Colon (tissue), 2 donors: ENCODE measurements around the gene PTPRQ.
"Not testable (repeated sequence)": the region's sequence is repeated elsewhere in the genome, so short reads cannot be mapped to it uniquely, and the experiment has no call there.

Source experiments
- FAIRE-seq: peaks from 2 replicates; lab custom pipeline; 2012; peaks lifted over from hg19 to GRCh38; lab: Jason Lieb, UNC
- donor health status: control.
- donor health status: control.

PTPRQ gene, protein sequence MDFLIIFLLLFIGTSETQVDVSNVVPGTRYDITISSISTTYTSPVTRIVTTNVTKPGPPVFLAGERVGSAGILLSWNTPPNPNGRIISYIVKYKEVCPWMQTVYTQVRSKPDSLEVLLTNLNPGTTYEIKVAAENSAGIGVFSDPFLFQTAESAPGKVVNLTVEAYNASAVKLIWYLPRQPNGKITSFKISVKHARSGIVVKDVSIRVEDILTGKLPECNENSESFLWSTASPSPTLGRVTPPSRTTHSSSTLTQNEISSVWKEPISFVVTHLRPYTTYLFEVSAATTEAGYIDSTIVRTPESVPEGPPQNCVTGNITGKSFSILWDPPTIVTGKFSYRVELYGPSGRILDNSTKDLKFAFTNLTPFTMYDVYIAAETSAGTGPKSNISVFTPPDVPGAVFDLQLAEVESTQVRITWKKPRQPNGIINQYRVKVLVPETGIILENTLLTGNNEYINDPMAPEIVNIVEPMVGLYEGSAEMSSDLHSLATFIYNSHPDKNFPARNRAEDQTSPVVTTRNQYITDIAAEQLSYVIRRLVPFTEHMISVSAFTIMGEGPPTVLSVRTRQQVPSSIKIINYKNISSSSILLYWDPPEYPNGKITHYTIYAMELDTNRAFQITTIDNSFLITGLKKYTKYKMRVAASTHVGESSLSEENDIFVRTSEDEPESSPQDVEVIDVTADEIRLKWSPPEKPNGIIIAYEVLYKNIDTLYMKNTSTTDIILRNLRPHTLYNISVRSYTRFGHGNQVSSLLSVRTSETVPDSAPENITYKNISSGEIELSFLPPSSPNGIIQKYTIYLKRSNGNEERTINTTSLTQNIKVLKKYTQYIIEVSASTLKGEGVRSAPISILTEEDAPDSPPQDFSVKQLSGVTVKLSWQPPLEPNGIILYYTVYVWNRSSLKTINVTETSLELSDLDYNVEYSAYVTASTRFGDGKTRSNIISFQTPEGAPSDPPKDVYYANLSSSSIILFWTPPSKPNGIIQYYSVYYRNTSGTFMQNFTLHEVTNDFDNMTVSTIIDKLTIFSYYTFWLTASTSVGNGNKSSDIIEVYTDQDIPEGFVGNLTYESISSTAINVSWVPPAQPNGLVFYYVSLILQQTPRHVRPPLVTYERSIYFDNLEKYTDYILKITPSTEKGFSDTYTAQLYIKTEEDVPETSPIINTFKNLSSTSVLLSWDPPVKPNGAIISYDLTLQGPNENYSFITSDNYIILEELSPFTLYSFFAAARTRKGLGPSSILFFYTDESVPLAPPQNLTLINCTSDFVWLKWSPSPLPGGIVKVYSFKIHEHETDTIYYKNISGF (N-terminal part only)

DNA sequence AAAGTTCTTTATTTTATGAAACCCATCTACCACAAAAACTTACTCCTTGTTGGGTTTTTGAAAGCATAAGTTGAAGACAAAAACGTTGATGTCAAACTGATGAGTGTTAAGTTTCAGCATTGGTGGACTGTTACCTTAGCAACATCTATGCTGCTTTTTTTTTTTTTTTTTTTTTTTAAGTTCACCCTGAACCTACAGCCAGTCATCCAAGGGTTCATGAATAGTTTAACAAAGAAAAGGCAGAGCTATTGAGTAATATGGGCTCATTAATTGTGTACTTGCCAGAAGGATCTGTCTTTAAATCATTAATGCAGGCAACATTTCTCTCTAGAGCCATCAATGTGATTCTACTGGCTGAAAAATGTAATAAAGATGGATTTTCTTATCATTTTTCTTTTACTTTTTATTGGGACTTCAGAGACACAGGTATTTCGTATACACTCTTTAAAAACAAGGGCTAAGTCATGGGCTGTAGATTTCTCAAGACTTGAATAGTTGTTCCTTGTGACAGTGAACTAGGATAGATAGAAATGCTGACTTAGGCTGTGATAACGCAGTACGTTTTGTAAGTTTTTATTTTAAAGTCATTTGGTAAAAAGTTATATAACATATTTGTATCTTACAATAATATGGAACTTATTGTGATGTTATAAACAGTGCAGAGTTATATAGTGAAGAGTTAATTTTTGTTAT, at the start of gene PTPRQ:
PTPRQ (plus strand) TSS at position 262 of the 693 bp plus-strand sequence; CDS start at position 373, 111 bp downstream.
- FAIRE-seq: no peak

DNA sequence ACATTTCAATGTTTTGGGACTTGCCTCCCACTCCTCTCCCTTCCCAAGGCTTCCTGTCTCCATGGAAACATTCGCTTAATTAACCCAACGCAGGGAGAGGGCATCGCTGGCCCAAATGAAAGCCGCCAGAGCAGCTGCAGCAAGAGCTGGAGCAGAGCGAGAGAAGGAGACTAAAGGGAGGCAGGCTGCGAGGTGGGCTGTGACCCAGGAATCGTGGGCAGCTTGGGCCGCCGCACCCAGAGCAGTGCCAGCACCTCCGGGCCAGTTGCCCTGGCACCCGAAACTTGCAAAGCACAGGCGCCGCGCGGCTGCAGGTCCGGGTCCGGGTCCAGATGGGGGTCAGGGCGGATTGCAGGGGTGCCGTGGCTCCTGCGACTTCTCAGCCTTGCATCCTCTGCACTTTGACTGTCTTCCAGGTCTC, 43.5 kb upstream of the PTPRQ start:
- FAIRE-seq: no peak

DNA sequence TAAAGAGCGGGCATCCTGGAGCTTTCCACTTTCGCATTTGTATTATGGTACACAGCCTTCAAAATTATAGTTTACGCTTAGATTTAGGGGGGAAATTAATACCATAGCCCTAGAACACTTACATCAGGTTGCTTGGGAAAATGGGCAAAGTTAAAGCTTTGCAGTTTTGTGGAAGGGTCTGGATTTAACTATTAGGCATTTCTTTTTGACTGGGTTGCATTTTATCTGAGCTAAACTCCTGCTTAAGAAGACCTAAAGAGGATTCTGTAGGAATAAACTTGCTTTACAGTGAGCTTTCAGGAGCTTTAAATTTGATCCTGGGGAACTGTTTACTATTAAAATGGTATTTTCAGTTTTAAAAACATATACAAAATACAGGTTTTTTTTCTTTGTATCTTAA, 42.8 kb upstream of the PTPRQ start:
- no peak for FAIRE-seq

DNA sequence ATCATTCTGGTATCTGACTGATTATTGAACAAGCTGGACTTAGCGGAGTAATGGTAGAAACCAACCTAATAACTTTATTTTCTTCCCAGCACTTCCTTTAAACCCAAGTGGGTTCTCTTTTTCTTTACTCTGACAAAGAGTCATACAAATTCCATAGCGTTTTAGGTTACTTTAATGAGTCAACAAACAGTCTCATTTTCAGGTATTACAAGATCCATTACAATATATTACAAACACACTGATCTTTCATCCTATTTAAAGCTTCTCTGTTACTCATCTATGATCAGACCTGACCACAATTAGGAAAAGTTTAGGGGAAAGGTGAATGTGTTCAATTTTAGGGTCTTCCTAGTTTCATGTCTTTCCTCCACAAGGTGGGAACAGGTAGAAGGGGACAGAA, 39.4 kb upstream of the PTPRQ start:
- FAIRE-seq: no peak

DNA sequence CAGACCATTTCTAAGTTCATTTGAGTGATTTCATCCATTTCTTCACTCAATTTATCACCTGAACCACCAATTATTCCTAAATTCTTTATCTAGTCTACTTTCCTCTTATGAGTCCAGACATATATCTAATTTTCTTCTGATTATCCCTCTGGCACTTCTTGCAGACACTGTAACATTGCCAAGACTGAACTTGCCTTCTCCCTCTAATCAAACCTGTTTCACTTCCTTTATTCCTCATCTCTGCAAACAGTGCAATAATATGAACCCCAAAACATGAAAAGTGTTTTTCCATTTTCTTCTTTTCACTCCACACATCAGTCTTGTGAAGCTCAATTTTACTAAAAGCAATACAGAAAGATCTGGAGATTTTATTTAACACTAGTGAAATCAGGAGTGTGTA, 37.8 kb upstream of the PTPRQ start:
- FAIRE-seq: no peak

DNA sequence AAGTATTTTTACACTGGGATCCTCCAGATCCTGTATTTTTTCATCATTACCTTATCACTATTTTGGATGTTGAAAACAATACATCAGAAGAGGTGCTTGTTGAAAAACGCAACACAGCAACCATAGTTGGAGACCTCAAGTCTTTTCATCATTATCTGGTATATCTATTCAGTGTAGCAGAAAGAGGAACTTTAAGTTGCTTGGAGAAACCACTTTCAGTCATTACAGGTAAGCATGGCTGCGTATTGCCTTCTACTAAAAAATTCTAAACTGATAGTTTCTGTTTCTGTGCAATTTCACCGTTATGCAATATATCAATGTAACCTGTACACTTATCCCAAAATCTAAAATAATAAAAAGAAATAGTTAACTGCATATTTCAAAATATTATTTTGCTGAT, 32.2 kb upstream of the PTPRQ start:
- FAIRE-seq: no peak

DNA sequence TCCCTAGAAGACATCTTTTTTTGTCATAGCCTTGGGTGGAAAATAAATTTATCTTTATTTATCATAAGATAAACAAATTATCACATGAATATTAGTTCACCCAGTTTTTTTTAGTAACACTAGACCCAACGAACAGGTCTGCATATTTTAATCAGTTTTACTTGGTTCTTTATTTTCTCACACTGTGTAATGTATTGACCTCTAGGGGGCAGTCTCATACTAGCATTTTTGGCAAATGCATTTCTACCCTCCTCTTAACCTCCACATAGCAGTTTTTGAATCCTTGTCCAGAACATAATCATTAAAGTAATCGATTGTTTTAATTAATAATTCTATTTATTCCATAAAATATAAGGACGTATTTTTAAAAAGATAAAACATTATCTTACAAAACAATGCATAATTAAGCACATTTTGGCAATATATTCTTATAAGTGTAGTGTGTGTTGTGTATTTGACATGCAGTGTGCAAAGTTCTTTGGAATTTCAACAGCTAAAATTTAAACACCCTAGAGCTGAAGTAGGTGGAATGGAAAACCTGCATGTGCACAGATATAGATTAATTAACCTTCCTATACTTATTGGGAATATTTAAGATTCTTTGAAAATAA, 31.6 kb upstream of the PTPRQ start:
- peak; percentile 36 for FAIRE-seq

DNA sequence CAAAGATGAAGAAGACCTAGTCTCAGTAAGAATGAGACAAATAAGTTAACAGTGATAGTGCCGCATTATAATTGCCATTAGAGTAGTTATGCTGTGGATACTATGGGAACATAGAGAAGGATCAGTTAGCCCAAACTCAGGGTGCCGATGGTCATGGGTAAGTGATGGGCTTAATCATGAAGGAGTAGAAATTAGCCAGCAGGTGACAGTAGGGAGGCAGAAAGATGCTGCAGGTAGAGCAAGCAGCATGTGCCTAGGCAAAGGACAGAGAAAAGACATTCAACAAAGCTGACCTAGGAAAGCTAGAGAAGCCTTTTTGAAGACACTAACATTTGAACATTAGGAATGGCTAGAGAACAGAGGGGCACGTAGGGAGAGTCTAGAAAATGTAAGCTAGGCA, 30.6 kb upstream of the PTPRQ start:
- no peak for FAIRE-seq

DNA sequence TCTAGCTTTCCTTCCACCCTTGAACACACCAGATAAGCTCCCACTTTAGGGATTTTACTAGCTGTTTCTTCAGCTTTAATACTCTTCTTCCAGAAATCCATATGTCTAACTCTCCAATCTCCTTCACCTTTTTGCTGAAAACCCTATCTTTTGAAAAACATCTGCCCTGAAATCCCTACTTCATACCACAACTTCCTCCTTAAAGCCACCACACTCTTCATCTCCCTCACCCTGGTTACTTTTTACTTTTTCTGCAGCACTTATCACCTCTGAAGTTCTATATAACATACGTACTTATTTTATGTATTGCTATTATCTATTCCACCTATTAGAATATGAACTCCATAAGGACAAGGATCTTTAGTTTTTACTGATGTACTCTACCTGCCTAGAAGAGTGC, 28.6 kb upstream of the PTPRQ start:
- FAIRE-seq: no peak

DNA sequence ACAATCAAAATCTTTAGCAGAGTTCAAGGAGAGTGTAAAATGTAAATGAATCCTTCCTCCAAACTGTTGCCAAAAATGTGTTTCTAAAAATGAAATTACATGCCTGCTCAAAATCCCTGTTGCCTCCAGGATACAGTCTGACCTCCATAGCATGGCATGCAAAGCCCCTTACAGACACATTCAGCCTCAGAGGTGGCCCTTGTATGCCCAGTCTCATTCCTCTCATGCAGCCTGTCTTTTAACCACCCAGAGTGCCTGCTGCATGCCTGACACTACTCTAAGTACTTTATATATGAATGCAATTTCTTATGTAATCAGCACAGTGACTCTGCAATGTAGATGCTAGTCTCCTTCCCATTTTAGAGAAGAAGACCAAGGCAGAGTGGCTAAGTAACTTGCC, 24.4 kb upstream of the PTPRQ start:
- no peak for FAIRE-seq

DNA sequence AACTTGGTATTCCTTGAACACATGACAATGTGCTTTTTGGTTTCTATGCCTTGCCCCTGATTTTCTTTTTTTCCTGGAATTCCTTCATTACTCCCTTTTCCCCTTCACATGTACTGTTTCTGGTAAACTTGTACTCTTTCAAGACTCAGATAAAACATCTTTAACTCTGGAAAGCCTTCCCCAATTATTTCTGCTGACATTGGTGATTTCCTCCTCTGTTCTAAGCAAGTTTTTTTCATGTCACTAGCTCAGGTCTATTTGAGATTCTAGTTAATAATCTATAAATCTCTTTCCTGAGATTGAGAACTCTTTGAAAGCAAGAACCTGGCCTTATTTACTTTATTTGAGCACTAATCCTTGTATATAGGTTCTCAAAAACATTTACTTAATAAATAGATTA, 24.0 kb upstream of the PTPRQ start:
- FAIRE-seq: no peak

DNA sequence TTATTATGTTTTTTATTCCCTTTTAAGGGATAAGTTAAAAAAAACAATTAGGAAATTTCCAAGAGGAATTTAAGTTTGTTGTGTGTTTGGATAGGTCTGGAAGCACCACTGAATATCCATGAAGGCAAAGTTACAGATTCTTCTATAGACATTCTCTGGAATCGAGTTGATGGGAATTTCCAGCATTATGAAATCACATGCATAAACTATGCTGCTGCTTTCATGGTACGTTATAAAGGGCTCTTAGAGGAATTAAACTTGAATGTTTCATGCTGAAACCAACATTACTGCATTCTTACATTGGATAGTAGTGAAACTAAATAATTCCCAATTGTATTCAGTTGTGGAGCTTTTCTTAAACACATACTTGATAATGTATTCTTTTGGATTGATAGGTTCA, 21.5 kb upstream of the PTPRQ start:
- no peak for FAIRE-seq

DNA sequence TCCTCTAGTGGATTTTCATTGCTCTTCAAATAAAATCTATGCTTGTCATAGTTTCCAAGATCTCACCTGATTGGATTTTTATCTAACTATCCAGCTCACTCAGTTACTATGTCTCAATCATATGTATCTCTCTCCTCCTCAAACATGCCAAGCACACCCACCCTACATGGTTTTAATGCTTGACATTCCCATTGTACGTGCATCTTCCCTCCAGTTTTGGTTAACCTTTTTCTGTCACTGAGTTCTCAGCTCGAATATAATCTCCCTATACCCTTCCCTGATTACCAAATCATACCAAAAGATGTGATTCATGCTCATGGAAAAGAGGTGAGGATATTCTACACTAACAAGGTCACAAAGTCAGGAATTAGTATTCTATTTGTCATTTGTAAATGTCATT, 12.0 kb upstream of the PTPRQ start:
- no peak for FAIRE-seq

DNA sequence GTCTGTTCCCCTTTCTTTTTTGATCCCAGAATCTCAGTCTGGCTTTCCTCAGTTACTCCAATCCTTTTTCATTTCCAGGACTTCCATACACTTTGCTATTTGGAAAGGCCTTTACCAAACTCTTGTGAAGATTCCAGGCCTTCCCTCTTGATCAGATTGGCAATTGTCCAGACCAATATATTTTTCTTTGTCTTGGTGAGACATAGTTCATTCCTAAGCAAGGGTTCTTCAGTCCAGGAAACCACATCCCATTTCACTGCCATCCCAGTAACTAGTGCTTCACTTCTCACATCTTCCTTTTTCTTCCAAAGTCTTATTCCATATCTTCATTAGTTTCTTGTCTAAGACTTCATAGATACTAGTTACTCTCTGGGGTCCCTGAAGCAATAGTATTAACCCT, 2.1 kb upstream of the PTPRQ start:
- FAIRE-seq: no peak

DNA sequence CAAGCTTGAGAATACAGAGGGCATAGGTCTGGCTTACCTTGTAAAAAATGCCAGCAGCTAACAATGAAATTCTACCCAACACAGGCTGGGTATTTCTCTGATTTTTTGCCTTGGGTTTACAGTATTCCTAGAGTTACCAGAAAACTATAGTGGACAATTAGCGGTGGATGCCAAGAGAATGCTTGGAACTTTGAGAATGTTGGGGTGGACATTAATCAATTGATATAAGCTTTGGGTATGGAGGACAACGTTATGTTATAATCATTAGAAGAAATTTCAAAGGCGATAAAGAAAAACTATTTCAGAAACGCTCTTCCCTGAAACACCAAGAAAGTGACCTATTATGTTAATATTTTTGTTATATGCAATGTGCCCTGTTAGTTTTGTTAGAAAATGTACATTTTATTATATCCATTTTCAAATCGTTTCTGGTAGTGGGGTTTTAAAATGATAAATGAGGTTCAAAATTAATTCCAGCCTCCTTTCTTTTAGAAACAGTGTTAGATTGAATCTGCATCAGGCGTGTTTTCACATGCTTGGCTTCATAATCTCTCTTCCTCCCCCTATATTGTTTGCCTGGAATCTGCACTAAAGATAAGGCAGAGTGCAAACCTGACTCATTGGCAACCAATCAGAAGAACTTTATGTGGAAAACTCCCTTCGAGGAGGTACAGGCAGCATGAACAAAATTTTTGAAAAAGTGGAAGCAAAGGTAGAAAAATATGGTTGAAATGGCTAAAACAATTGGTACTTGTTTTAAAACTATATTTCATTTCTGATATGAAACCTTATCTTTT, 1.4 kb upstream of the PTPRQ start:
- no peak for FAIRE-seq

DNA sequence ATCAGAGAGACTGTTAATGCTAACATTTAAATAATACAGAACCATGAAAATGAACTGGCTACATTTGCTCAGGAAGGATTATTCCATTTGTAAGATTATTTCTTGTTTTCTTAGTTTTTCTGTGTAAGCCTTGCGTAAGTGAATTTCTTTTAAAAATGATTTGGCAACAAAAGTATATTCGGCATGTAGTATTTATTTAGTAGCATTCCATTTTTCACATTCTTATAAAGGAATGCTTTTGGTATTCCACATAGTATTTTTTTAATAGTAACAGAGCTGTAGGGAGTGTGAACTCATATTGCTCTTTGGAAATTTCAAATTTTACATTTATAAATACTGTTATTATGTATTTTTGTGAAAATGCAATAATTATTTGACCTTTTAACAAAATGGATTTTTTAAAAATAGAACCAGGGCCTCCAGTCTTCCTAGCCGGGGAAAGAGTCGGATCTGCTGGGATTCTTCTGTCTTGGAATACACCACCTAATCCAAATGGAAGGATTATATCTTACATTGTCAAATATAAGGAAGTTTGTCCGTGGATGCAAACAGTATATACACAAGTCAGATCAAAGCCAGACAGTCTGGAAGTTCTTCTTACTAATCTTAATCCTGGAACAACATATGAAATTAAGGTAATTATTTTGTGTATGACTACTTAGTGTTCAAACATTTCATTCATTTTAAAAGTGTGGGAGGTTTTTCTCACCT, 1.2 kb downstream of the PTPRQ start:
- FAIRE-seq: no peak

DNA sequence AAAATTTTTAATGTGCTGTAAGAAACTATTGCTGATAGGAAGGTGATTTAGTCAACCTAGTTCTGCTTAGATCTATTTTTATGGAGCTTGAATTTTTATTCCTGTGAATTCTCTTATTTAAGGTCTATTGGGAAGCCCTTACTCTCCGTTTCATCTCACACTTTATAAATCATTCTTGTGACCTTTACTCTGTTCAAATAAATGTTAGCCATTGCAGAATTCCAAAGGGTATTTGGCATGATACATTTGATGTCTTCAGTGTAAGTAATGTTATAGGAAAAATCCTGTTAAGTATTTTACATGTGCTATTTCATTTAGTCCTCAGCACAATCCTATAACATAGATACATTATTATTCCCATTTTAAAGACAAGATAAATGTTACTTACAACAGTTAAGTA, 12.5 kb downstream of the PTPRQ start:
- no peak for FAIRE-seq

DNA sequence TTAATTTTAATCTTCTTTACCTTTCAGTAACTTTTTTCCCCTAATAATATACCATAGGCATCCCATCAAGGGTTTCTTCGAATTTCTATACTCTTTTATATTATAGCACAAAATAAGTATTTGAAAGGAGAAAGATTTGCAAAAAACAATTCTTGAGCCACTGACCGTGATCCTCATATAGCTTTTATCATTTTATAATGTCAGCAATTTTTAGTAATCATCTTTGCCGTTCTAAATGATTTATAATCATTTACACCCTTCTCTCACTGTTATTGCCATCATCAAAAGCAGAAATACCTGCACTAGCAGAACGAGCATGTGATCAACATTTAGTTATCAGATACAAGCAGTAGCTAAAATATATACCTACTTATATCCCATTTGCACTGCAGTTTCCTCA, 16.9 kb downstream of the PTPRQ start:
- no peak for FAIRE-seq

DNA sequence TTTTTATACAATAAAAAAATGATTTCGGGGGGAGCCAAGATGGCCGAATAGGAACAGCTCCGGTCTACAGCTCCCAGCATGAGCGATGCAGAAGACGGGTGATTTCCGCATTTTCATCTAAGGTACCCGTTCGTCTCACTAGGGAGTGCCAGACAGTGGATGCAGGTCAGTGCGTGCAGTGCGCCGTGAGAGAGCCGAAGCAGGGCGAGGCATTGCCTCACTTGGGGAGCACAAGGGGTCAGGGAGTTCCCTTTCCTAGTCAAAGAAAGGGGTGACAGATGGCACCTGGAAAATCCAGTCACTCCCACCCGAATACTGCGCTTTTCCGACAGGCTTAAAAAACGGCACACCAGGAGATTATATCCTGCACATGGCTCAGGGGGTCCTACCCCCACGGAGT, 17.8 kb downstream of the PTPRQ start:
- FAIRE-seq: not testable (repeated sequence)

DNA sequence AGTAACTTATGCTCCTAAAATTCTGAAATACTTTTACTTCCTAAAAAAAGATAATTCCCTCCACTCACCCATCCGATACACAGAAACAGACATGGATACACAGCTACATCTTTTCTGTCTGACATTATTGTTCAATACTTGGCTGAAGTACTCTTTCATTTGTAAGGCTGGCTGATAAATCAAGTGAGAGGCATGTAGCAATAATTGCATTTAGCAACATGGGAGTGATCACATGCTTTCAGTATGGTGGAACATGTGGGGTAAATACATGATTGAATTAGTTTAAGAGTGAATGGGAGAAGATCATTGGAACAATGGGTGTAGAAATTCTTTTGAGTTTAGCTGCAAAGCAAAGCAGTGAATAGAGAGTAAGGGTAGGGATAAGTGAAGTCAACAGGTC, 25.6 kb downstream of the PTPRQ start:
- no peak for FAIRE-seq
